GM12864 (cell line): ENCODE data around the gene FCRL5.

Experiments
- DNase-seq: peaks from one replicate; pipeline ENCODE4 v3.0.0-alpha.2; 2011; ENCODE audit warnings: low read depth
- H3K4me3 ChIP-seq: 2 replicates; pipeline ENCODE4 v1.5.1; 2011; ENCODE audit warnings: mild to moderate bottlenecking, low read depth, low read length, control low read depth
- CTCF ChIP-seq: IDR thresholded peaks from 2 replicates; pipeline ENCODE4 v1.5.1; 2011; ENCODE audit warnings: low read depth, mild to moderate bottlenecking, moderate library complexity, low read length, control low read depth, inconsistent platforms; ENCODE audit errors: missing control alignments

The FCRL5 gene

DNA sequence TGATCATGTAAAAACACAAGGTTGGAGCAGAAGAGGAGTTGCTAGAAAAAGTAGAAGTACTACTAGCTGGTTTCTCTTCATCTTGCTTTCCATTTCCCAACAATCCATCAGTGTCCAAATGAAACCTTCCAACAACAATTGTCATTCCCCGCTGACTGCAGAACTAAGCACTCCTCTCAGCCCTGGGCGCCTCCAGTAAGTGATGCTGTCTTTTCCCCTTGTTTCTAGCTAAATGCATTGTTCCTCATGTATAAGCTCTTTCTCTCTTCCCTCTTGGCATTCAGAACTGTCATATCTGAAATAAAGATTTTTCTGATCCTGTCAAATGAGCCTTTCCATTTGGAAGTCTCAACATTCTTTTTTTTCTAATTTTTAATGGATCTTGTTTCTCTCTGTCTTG, 68.7 kb downstream of the FCRL5 start:
- no peak overlapping the region for H3K4me3 ChIP-seq
- no peak for DNase-seq
- no peak for TF ChIP-seq CTCF

- TF ChIP-seq CTCF, result no peak
- DNase-seq, result no peak
- H3K4me3 ChIP-seq, result no peak overlapping the region
Observed at GRCh38 chr1:157482717-157483116, 69.6 kb downstream of the FCRL5 start.

- no peak overlapping the region for H3K4me3 ChIP-seq
- no peak for TF ChIP-seq CTCF
- DNase-seq, result no peak
Observed at GRCh38 chr1:157482174-157482573, 70.1 kb downstream of the FCRL5 start.

DNA sequence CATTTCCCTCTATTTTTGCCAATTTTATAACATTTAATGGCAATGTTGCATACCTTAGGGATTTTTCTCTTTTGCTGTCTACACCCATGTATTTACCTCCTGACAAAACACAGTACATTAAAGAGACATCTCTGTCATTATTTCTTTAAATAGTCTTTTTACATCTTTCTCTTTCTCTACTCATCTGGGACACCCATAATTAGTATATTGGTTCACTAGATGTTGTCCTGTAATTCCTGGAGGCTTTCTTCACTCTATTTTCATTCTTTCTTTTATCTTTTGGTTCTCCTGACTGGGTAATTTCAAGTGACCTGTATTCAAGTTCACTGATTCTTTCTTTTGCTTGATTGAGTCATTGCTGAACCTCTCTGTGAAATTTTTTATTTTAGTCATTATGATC, 74.3 kb downstream of the FCRL5 start:
- no peak for TF ChIP-seq CTCF

GRCh38 chr1:157477419-157477818, 74.9 kb downstream of the FCRL5 start:
- DNase-seq, result no peak
- TF ChIP-seq CTCF, result no peak

More for the DNA sequence above, 74.3 kb downstream of the FCRL5 start:
- no peak overlapping the region for H3K4me3 ChIP-seq
- DNase-seq, result no peak

GRCh38 chr1:157472959-157473358, 79.4 kb downstream of the FCRL5 start:
- no peak for TF ChIP-seq CTCF
- H3K4me3 ChIP-seq, result no peak overlapping the region
- no peak for DNase-seq

More at GRCh38 chr1:157477419-157477818, 74.9 kb downstream of the FCRL5 start:
- no peak overlapping the region for H3K4me3 ChIP-seq

GRCh38 chr1:157472056-157472701, 80.1 kb downstream of the FCRL5 start:
- no peak for DNase-seq
- no peak for TF ChIP-seq CTCF
- no peak overlapping the region for H3K4me3 ChIP-seq
